NCI-H2081 (cell line): ENCODE data around the gene LTO1.
A peak's percentile ranks its signal among the peaks of the same experiment; 100 is the strongest.
"Not testable (repeated sequence)": the region's sequence is repeated elsewhere in the genome, so short reads cannot be mapped to it uniquely, and the experiment has no call there.

Experiments
- DNase-seq, 2 experiments: peaks; one replicate each; lab custom pipeline; 2025; lab: John Stamatoyannopoulos, UW

The LTO1 gene

DNA sequence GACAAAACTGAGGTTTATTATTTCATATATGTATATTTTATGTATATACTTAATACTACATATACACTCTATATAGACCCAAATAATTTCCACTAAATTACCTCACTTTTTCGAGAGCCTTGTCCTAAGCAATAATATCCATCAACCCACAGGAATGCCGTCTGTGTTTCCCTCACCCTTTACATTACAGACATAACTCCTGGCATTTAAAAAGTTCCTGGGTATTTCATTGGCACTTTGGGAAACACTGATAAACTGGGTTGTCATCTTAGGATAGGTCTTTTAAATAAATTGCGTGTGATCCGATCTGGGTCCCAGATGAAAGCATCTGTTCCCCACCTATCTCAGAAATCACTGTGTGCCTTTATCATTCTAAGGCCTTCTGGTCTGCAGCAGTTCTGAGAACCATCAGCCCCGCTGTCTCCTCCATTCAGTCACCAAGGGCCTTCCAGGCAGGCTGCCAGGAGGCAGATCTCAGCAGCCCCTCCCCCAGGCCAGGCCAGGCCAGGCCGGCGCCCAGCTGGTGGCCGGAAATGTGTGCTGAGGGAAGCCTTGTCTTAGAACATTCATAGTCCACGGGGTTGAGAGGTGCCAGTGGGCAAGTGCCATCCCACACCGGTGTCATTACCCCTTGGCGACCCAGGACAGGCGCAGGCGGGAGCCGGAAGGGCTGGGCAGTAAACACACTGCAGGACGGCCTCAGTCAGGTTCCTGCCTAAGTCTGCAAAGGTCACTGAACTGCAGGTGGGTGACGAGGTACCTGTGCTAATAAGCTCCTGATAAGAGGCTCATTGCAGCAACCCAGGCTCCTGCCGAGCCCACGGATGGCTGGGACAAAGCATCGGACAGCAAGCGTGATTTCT, 25.4 kb upstream of the LTO1 start:
- no peak for DNase-seq

DNA sequence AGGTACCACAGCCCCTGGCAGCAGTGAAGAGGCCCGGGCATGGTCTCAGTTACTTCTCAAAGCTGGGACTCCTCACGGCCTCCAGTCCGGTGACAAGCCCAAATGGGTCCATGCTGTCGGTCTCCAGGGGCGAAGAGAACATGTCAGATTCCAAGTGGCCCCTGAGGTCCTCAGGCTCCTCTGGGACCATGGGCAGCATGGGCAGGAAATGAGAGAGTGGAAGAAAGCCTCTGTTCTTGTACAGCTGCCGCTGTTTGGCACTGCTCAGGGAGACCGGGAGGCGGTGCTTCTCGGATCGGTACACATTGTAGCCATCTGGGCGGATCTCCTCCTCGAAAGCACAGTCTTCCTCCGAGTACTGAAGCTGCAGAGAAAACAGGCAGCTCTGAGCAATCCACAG, 24.1 kb upstream of the LTO1 start:
- DNase-seq: no peak

DNA sequence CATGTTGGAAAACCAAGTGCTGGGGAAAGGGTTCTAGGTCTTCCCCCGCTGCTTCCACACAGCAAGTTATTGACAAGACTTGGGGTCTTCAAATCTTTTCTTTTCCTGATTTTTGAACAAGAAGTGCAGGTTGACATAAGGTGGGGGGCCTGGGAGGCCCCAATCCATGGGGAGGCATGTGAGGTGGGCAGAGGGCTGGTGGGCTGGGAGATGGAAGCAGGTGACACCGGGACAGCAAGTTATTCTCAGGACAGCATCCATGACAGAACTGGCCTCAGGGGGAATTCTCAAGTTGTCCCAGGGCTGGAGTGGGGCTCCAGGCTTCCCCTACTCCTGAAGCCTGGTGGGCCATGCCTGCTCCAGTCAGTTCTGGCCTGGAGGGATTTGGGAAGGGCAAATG, 23.2 kb upstream of the LTO1 start:
- DNase-seq: no peak

DNA sequence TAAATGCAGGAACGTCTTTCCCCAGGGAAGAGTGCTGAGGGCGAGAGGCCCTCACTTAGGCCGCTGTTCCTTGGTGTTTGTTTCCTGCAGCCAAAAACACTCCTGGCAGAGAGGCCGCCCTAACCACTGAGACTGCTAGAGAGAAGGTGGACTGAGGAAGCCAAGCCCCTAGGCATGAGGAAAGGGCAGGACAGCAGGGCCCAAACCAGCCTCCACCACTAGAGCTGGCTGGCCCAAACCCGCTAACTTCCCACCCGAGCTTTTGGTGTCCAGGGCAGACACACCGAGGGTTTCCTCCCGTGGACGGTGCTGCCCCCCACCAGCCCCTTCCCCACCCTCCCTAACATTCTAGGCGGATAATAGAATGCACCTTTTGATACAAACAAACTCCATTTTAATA, 22.7 kb upstream of the LTO1 start:
- no peak for DNase-seq

DNA sequence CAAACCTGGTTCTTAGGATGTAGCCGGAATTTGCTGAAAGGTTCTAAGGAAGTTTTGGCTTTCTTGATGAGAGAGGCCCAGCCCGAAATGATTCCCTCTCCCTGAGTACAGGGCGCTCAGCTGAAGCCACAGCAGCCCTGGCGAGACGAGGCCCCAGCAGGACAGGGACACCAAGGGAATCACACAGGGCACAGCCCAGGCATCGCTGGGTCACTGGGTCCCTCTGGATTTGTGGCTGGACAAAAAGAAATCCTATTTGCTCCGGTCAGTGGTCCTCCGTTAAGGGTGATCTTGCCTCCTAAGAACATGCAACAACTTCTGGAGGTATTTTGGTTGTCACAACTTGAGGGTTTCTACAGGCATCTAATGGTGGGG, 22.3 kb upstream of the LTO1 start:
- DNase-seq: no peak

DNA sequence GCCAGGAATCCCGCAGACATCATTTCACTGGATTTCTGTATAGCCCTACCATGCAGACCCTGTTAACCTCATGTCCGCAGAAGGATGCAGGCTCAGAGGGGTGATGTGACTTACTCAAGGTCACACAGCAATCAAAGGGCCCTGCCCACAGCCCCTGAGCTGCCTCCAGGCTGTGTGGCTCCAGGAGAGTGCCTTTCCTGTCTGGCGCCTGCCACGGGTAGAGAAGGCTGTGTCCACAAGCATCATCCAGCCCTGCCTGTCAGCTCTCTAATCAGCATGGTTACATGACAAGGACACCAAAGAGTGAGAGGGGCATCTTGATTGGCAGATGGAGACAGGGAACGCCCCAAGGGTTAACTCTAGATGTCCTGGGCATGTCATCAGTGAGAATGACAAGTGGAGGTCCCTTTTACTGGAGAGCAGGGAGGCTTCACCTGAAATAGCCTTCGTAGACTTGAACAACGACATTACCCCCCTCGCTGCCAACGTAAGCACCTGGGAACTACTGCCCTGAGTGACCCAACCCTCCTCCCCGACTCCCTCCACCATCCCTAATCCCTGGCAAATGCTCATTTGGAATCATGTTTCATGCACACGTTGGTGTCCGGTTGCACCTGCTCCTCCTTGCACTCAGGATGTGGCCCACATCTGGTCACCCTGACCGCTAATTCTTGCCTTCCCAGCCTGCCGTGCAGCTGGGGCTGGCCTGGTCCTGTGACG, 21.8 kb upstream of the LTO1 start:
- DNase-seq: no peak

DNA sequence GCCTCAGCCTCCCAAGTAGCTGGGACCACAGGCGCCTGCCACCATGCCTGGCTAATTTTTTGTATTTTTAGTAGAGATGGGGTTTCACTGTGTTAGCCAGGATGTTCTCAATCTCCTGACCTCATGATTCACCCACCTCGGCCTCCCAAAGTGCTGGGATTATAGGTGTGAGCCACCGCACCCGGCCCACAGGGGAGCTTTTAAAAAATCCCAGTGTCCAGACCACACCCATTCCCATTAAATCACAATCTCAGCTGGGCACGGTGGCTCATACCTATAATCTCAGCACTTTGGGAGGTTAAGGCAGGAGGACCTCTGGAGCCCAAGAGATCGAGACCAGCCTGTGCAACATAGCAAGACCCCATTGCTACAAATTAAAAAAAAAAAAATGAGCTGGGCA, 20.8 kb upstream of the LTO1 start:
- not testable (repeated sequence) for DNase-seq

DNA sequence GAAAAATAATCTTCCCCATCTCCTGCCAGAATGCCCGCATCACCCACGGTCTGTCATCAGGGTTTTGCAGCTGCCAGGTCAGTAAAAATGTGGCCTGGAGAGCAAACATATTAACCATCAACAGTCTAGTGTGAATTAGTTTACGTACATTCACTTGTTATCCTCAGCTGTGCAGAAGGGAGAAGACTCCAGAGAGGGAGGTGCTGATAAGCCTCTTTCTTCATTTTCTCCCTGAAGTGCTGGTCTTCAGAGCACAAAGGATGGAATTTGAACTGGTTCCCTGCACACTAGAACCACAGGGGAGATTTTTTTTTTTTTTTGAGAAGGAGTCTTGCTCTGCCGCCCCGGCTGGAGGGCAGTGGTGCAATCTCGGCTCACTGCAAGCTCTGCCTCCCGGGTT, 20.4 kb upstream of the LTO1 start:
- DNase-seq: no peak

DNA sequence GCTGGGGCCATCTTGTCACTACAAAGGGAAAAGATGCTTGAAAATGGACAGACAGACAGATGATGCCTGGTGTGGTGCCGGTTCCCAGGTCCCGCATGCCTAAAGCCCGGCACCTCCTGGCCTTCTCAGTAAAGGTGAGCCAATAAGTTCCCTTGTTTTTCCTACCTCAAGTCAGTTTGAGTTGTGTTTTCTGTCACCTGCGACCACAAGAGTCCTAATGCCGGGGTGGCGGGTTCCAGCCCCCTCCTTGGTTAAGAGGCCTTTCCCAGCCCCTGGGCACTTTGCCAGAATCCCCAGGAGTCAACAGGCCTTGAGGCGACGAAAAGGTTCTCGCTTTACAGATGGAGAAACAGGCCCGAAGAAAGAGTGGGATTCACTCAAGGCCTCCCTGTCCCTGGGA, 19.6 kb upstream of the LTO1 start:
- DNase-seq: no peak

DNA sequence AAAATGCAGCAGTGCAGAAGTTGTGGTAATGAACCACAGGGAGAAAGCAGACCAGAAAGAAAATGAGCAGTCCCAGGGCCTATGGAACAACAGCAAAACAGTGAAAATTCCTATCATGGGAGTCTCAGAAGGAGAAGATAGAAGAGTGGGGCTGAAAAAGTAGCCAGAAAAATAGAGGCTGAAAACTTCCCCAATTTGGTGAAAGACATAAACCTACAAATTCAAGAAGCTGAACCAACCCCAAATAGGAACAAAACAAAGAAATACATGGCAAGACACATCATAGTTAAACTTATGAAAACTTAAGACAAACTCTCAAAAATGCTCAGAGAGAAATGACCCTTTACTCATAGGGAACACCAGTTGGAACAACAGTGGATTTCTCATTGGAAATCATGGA, 17.3 kb upstream of the LTO1 start:
- no peak for DNase-seq

DNA sequence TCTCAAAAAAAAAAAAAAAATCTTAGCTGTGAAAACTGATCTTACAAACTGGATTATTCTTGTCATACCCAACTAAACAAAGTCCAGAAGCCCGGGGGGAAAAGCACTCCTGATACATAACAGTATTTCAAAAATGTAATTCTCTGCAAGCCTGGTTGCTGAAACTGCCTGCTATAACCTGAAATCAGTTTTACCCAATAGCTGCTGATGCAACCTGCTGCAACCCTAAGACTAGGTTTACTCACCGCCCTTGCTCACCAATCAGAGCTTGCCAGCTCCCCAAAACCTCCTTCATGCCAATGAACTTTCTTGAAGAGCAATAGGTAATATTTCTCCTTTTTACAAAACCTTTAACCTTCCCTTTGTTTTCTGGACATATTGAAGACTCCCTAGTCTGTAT, 16.3 kb upstream of the LTO1 start:
- DNase-seq: no peak

DNA sequence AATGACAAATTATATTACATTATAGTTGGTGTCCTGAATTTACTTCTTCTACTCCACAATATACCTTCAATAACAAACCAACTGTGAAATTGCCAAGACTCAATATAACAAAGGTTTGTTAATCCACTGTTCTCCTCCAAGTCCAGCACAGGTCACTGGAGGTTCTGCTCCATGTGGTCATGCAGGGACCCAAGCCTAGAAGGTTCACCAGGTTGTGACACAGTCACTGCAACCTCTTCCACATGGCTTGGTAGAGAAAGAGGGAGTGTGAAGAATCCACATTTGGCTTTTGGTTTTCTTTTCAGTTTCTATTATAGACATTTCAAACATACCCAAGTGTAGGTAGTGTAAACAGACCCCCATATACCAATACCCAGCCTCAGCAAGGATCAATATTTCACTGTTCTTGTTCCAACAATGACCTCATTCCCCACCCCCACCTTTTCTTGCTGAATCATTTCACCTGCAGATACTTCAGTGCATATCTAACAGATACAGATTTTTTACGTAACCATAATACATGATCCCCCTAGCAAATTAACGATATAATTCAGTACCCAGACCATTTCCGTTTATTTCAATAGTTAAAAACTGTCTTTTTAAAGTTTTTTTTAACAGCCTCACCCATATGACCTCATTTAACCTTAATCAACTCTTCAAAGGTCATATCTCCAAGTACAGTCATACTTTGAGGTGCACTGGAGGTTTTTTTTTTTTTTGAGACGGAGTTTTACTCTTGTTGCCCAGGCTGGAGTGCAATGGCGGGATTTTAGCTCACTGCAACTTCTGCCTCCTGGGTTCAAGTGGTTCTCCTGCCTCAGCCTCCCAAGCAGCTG, 14.5 kb upstream of the LTO1 start:
- no peak for DNase-seq

DNA sequence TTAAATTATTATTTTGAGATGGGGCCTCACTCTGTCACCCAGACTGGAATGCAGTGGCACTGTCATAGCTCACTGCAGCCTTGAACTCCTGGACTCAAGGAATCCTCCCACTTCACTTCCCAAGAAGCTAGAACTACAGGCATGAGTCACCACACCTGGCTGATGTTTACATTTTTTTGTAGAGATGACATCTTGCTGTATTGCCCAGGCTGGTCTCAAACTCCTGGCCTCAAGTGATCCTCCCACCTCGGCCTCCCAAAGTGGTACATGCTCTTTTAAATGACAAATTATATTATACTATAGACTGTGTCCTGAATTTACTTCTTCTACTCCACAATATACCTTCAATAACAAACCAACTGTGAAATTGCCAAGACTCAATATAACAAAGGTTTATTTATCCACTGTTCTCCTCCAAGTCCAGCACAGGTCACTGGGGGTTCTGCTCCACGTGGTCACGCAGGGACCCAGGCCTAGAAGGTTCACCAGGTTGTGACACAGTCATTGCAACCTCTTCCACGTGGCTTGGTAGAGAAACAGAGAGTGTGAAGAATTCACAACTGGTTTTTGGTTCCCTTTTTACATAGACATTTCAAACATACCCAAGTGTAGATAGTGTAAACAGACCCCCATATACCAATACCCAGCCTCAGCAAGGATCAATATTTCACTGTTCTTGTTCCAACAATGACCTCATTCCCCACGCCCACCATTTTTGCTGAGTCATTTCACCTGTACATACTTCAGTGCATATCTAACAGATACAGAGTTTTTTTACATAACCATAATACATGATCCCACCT, 13.0 kb upstream of the LTO1 start:
- not testable (repeated sequence) for DNase-seq

DNA sequence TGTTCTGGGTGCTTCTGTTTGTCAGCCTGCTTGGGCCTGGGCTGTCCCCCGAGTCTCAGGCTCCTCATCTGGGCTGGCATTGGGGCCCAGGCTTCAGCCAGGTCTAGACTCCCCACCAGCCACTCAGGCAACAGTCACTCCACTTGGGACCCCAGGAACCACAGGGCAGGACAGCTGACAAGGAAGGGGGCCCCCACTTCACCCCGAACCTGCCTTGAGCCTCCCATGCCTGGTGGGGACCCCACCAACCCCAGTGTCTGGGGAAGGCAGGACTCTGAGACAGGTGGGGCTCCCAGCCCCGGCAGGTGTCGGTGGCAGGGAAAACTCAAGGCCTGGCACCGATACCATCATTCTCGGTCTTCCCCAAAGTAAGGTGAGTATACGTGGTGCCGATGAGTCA, 11.7 kb upstream of the LTO1 start:
- no peak for DNase-seq

DNA sequence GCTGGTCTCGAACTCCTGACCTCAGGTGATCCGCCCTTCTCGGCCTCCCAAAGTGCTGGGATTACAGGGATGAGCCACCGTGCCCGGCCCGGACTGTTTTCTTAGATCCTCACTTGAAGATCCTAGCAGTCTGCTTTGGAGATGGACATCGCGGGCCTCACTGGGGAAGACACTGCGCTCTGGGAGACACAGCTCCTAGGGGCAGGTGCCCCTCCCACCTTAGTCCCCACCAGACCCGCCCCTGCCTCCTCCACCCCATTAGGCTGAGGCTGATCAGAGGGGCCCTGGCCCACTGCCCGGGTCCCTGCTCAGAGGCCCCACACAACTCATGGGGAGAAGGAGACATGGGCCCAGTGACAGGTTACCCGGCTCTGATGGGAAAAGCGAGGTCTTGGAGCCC, 11.3 kb upstream of the LTO1 start:
- no peak for DNase-seq

DNA sequence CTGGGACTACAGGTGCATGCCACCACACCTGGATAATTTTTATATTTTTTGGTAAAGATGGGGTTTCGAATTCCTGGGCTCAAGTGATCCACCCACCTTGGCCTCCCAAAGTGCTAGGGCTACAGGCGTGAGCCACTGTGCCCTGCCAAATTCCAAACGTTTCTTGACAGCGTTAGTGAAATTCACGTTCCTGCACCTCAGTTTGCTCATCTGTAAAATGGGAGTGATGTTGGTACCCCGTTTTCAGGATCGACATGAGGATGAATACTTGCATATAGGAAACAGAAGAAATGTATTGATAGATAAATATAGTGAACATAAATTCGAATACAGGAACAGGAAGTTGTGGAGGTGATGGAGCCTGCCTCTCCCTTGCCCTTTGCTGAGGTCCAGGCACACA, 10.2 kb upstream of the LTO1 start:
- no peak for DNase-seq

DNA sequence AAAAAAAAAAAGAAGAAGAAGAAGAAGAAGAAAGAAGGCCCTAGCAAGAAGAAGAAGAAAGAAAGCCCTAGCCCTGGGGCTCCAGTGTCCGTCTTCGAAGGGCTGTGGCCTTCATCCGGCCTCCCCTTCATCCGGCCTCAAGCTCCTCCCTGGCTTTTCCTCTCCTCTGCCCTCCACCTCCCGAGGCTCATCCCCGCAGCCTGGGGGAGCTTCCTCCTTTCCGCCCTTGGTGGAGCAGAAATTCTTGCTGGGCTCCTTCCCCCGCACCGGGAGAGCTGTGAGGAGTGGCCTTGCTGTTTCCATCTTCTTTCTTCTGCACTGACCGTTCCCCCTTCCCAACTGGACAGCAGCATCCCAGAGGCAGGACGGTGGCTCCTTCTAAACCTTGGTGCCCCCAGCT, 9.5 kb upstream of the LTO1 start:
- DNase-seq: no peak

DNA sequence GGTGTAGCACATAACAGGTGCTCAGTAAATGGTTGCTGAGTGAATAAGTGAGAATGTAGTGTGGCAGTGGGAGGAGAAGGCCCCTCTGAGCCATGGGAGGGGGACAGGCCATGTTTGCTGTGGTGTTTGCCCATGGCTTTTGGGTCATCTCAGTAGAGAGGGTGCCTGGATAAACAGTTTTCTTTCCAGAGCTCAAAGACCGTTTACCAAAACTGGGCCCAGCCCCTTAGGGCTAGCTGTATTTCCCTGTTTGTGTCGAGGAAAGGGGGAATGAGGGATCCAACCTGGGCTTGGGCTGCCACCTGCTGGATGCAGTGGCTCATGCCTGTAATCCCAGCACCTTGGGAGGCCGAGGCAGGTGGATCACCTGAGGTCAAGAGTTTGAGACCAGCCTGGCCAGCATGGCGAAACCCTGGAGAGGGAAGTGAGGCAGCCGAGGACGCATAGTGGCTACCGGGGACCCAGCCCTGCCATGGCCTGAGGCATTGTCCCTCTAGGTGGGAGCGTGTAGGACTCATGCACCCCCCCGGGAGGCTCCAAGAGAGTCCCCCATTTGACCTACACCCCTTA, 8.7 kb upstream of the LTO1 start:
- peak in 1 of 2 experiments; percentile 7 for DNase-seq

DNA sequence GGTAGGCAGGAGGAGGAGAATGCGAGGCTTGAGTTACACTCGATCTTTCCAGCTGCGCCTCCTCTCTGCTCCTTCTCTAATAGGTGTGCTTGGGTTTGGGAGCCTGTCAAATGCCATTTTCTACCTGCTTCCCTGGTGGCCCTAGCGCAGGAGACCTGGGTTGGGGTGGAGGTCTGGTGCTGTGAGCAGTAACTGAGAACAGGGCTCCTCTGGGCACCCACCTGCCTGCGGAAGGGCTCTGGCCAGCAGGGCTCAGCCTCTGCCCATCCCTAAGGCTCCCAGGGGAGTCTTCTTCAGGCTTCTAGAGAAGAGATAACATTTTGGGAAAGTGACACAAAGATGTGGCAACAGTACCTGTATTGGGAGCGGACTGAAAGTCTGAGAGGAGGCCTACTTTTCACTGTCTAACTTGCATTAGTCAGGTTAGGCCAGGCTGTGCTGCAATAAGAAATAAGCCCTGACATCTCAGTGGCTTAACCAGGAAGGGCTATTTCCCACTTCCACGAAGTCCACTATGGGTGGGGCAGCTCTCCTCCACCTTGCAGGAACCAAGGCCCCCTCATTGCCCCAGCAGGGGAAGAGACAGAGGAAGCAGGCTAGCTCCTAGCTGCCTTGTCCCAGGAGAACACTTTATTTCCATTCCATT, 7.7 kb upstream of the LTO1 start:
- DNase-seq: no peak

DNA sequence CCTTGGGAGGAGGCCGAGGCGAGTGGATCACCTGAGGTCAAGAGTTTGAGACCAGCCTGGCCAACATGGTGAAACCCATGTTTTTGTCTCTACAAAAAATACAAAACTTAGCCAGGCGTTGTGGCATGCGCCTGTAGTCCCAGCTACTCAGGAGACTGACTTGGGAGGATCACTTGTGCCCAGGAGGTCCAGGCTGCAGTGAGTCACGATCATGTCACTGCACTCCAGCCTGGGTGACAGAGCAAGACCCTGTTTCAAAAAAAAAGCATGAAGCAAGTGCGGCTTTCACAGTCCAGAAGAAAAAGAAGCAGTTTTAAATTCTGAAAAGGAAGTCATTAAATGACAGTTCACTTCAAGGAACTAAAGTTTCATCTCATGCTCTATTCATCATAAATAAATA, 7.1 kb upstream of the LTO1 start:
- no peak for DNase-seq

DNA sequence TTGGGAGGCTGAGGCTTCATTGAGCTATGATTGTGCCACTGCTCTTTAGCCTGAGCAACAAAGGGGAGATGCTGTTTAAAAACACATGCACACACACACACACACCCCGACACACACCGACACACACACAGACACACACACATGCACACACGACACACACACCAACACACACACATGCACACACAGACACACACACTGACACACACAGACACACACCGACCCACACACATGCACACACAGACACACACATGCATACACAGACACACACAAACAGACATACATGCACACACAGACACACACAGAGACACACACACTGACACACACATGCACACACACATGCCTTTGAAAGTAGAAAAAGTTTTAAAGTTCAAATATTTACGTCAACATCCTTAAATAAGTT, 5.5 kb upstream of the LTO1 start:
- DNase-seq: no peak
